GM12801 (cell line): ENCODE data around the gene GPR17.

ENCODE experiments used
- CTCF ChIP-seq: IDR thresholded peaks from one replicate; pipeline ENCODE4 v1.5.1; 2011; ENCODE audit warnings: control low read depth; ENCODE audit not compliant: insufficient read length; ENCODE audit errors: extremely low read depth

The GPR17 gene

GRCh38 chr2:127636248-127637235, 9.4 kb upstream of the GPR17 start:
- no peak for TF ChIP-seq CTCF

GRCh38 chr2:127637236-127637630, 8.7 kb upstream of the GPR17 start:
- TF ChIP-seq CTCF, result no peak

- no peak for TF ChIP-seq CTCF
These were observed 8.2 kb upstream of the GPR17 start for GRCh38 chr2:127637725-127638252.

- TF ChIP-seq CTCF, result no peak
These were observed 7.4 kb upstream of the GPR17 start for GRCh38 chr2:127638361-127639110.

GRCh38 chr2:127639111-127639474, 6.9 kb upstream of the GPR17 start:
- TF ChIP-seq CTCF, result no peak

- no peak for TF ChIP-seq CTCF
These were observed 5.6 kb upstream of the GPR17 start for GRCh38 chr2:127640082-127641072.
